GM18861 (cell line): ENCODE results near the gene AK1.

Experiments
- ATAC-seq: cut with Tn5 transposase; IDR thresholded peaks from one replicate; pipeline ENCODE4 v1.9.1; 2021; ENCODE audit not compliant: unreplicated experiment

The AK1 gene

GRCh38 chr9:127825319-127826051 is 52.0 kb downstream of the AK1 start:
- no peak for ATAC-seq

GRCh38 chr9:127822108-127822507 is 55.4 kb downstream of the AK1 start:
- no peak for ATAC-seq

- no peak for ATAC-seq
Measured at GRCh38 chr9:127818574-127818973, 58.9 kb downstream of the AK1 start.

- no peak for ATAC-seq
Measured at GRCh38 chr9:127817881-127818434, 59.5 kb downstream of the AK1 start.

GRCh38 chr9:127816728-127817127 is 60.7 kb downstream of the AK1 start:
- no peak for ATAC-seq
